Measurements from ENCODE around the gene HSD17B7. TPM values are rescaled to one million over a fixed set of nuclear protein-coding genes. Genes with fewer than 3 reads are reported as not detected.

Gene HSD17B7
- total RNA-seq, 1 donor from 2014 or later = 25.0 TPM

- TF ChIP-seq CTCF (IDR thresholded peaks at IDR 0.05) = no peak
- Histone ChIP-seq H3K9me3 (no peaks in the 10 kb centered on the region), H3K27ac (no peak overlapping the region), H3K36me3 (no peaks in the 10 kb centered on the region), H3K4me1 (peaks cover 9% of the 10 kb centered on the region), H3K4me3 (no peak overlapping the region), H3K27me3 (ENCODE audit: low read depth) (peaks cover 34% of the 10 kb centered on the region)
- DNase-seq = no peak
- ATAC-seq = no peak
- intact Hi-C loops (cut with DNase I) = no loop called here
Observed at GRCh38 chr1:162823771-162824525, 33.4 kb downstream of the HSD17B7 start.

GRCh38 chr1:162829268-162829667 lies 38.8 kb downstream of the HSD17B7 start:
- no peak for DNase-seq
- no peak for ATAC-seq

GRCh38 chr1:162832470-162832869 lies 42.0 kb downstream of the HSD17B7 start:
- ATAC-seq (no peak), DNase-seq (no peak)
- Histone ChIP-seq H3K4me1 (no peaks in the 10 kb centered on the region), H3K27me3 (ENCODE audit: low read depth) (no peaks in the 10 kb centered on the region), H3K36me3 (no peaks in the 10 kb centered on the region), H3K9me3 (no peaks in the 10 kb centered on the region), H3K27ac (no peak overlapping the region), H3K4me3 (no peak overlapping the region)
- TF ChIP-seq CTCF (IDR thresholded peaks at IDR 0.05) = no peak
- intact Hi-C loops (cut with DNase I) = no loop called here

More at GRCh38 chr1:162829268-162829667, 38.8 kb downstream of the HSD17B7 start:
- intact Hi-C loops (cut with DNase I) = no loop called here
- no peak for TF ChIP-seq CTCF (IDR thresholded peaks at IDR 0.05)
- Histone ChIP-seq H3K27me3 (ENCODE audit: low read depth) (peaks cover 17% of the 10 kb centered on the region), H3K27ac (no peak overlapping the region), H3K9me3 (no peaks in the 10 kb centered on the region), H3K4me3 (no peak overlapping the region), H3K4me1 (no peaks in the 10 kb centered on the region), H3K36me3 (no peaks in the 10 kb centered on the region)

- Histone ChIP-seq H3K4me3 (no peak overlapping the region), H3K4me1 (no peaks in the 10 kb centered on the region), H3K36me3 (no peaks in the 10 kb centered on the region), H3K27ac (no peak overlapping the region), H3K27me3 (ENCODE audit: low read depth) (no peaks in the 10 kb centered on the region), H3K9me3 (peaks cover 12% of the 10 kb centered on the region)
- DNase-seq (no peak), ATAC-seq (no peak)
- TF ChIP-seq CTCF (IDR thresholded peaks at IDR 0.05) = no peak
- intact Hi-C loops (cut with DNase I) = no loop called here
Observed at GRCh38 chr1:162835157-162835899, 44.8 kb downstream of the HSD17B7 start.

- intact Hi-C loops (cut with DNase I) = no loop called here
- no peak for TF ChIP-seq CTCF (IDR thresholded peaks at IDR 0.05)
- ATAC-seq (no peak), DNase-seq (no peak)
- Histone ChIP-seq H3K4me3 (no peak overlapping the region), H3K4me1 (no peaks in the 10 kb centered on the region), H3K9me3 (peaks cover 12% of the 10 kb centered on the region), H3K27ac (no peak overlapping the region), H3K27me3 (ENCODE audit: low read depth) (no peaks in the 10 kb centered on the region), H3K36me3 (no peaks in the 10 kb centered on the region)
Observed at GRCh38 chr1:162838863-162839262, 48.4 kb downstream of the HSD17B7 start.
